GM12878 (cell line): Measurements from ENCODE around the gene SCT. TPM values are rescaled to one million over a fixed set of nuclear protein-coding genes. Genes with fewer than 3 reads are reported as not detected.
A peak's percentile ranks its signal among the peaks of the same experiment; 100 is the strongest.

Source experiments
- CBFB ChIP-seq: IDR thresholded peaks from 2 replicates; pipeline ENCODE4 v1.6.1; 2016; ENCODE audit warnings: antibody characterized with exemption, low read depth
- CEBPZ ChIP-seq: fragments of 150-350 bp; IDR thresholded peaks from 2 replicates; pipeline ENCODE4 v1.6.1; 2016; ENCODE audit warnings: low read depth, low read length
- CTCF ChIP-seq, 3 experiments: IDR thresholded peaks in 2 of 3; conservative IDR thresholded peaks in 1 of 3; 2 replicates each; pipeline ENCODE4 v1.5.1; 2011; ENCODE audit warnings: low read depth in 3 of 3, low read length in 3 of 3, mild to moderate bottlenecking in 3 of 3, control low read depth in 2 of 3, moderate library complexity in 2 of 3, inconsistent platforms in 1 of 3, mixed read lengths in 1 of 3; ENCODE audit not compliant: control insufficient read depth in 2 of 3, insufficient read depth in 1 of 3; ENCODE audit errors: extremely low read depth in 1 of 3
- EED ChIP-seq: sonication (generic); IDR thresholded peaks from 2 replicates; pipeline ENCODE4 v1.6.1; 2016; ENCODE audit warnings: antibody characterized with exemption, low read depth
- FOXK2 ChIP-seq: fragments of 450-650 bp; IDR thresholded peaks from 2 replicates; pipeline ENCODE4 v1.6.1; 2017; ENCODE audit warnings: mild to moderate bottlenecking, moderate library complexity
- HDAC2 ChIP-seq: fragments of 200-600 bp; sonication (generic); IDR thresholded peaks from 2 replicates; pipeline ENCODE4 v1.6.1; 2017
- HDGF ChIP-seq: fragments of 450-650 bp; IDR thresholded peaks from 2 replicates; pipeline ENCODE4 v1.6.1; 2016; ENCODE audit warnings: antibody characterized with exemption
- NKRF ChIP-seq: fragments of 450-650 bp; conservative IDR thresholded peaks from 2 replicates; pipeline ENCODE4 v1.6.1; 2017; ENCODE audit warnings: mild to moderate bottlenecking, moderate library complexity
- POU2F2 ChIP-seq: IDR thresholded peaks from 3 replicates; pipeline ENCODE4 v1.6.1; 2011; ENCODE audit warnings: low read depth, mild to moderate bottlenecking, low read length, borderline replicate concordance
- PRDM15 ChIP-seq: fragments of 450-650 bp; formaldehyde crosslinking; IDR thresholded peaks from 2 replicates; pipeline ENCODE4 v1.4.0; 2020; ENCODE audit warnings: mild to moderate bottlenecking, moderate library complexity
- RUNX3 ChIP-seq: IDR thresholded peaks from 2 replicates; pipeline ENCODE4 v1.6.1; 2012; ENCODE audit warnings: low read length, inconsistent platforms
- SP1 ChIP-seq: IDR thresholded peaks from one replicate; pipeline ENCODE4 v1.6.1; 2011; ENCODE audit warnings: low read depth, low read length
- SREBF2 ChIP-seq: IDR thresholded peaks from 2 replicates; pipeline ENCODE4 v1.6.1; 2012; ENCODE audit warnings: mild to moderate bottlenecking, low read length
- TCF12 ChIP-seq: IDR thresholded peaks from 2 replicates; pipeline ENCODE4 v1.6.1; 2011; ENCODE audit warnings: low read depth, mild to moderate bottlenecking, low read length
- YY1 ChIP-seq: IDR thresholded peaks from 2 replicates; pipeline ENCODE4 v1.6.1; 2011; ENCODE audit warnings: low read depth, mild to moderate bottlenecking, low read length
- ZBTB33 ChIP-seq: fragments of 450-650 bp; IDR thresholded peaks from 2 replicates; pipeline ENCODE4 v1.6.1; 2017; ENCODE audit warnings: mild to moderate bottlenecking
- polyA plus RNA-seq, 11 experiments: library from polyadenylated mRNA; depleted of rRNA in 4 of 11; unstranded in 6 of 11; stranded (reverse) in 5 of 11; fragments of >200 nt; fragmentation: Nextera tagmentation in 4 of 11; fragmentation: Illumina TruSeq in 1 of 11; extraction: Ambion mirVana in 4 of 11; extraction: Trizol in 1 of 11; gene quantifications; 1 replicate in 1 of 11; 2 replicates in 10 of 11; pipeline versions ENCODE4 v1.2.1 to v1.2.3, GENCODE V29; 2011 to 2016; ENCODE audit warnings: inconsistent platforms in 2 of 11, missing spikeins in 2 of 11, low read depth in 1 of 11
- total RNA-seq, 4 experiments: library from RNA; depleted of rRNA in 3 of 4; stranded (reverse); fragments of >200 nt in 3 of 4; fragmentation: Illumina TruSeq in 1 of 4; extraction: Trizol in 1 of 4; gene quantifications; 2 replicates each; pipeline versions ENCODE4 v1.2.1 to v1.2.3, GENCODE V29; 2013 to 2021
- TF ChIP-seq, protein P1 (sequence below): IDR thresholded peaks from 2 replicates; pipeline ENCODE4 v1.6.1; 2011; ENCODE audit warnings: low read depth, mild to moderate bottlenecking, low read length, moderate library complexity, borderline replicate concordance; ENCODE audit errors: extremely low read depth

SCT gene
- total and polyA plus RNA-seq, 10 of the 15 experiments (the other 5 are each of a cell fraction or from before 2014, with no cell fraction given): not detected

GRCh38 chr11:629237-629583 lies 2.2 kb upstream of the SCT start (continued):
- TF ChIP-seq CEBPZ (no peak), RUNX3 (peak; percentile 84), PRDM15 (no peak), EED (peak; percentile 79), CBFB (no peak), HDAC2 (no peak), CTCF (IDR thresholded peaks at IDR 0.05 in 2 of 3, conservative IDR thresholded peaks at IDR 0.05 in 1 of 3; ENCODE audit: control insufficient read depth in 2 of 3, extremely low read depth in 1 of 3, insufficient read depth in 1 of 3, low read depth in 3 of 3, low read length in 3 of 3) (peak in 1 of 3 experiments; percentile 61; a peak in 3 of 6 replicates), POU2F2 (0 out of 3 replicates have a peak, but pooled peaks have one; percentile 6), SP1 (peak; percentile 23), SREBF2 (no peak), HDGF (no peak), ZBTB33 (no peak), NKRF (no peak), YY1 (peak; percentile 74), TCF12 (0 out of 2 replicates have a peak, but pooled peaks have one; percentile 53), FOXK2 (no peak)
- TF ChIP-seq, protein P1, sequence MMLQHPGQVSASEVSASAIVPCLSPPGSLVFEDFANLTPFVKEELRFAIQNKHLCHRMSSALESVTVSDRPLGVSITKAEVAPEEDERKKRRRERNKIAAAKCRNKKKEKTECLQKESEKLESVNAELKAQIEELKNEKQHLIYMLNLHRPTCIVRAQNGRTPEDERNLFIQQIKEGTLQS: no peak
